ENCODE measurements around the gene XYLT1. TPM values are rescaled to one million over a fixed set of nuclear protein-coding genes. Genes with fewer than 3 reads are reported as not detected.

Gene XYLT1
- polyA plus RNA-seq, 2 donors, result 3.0 TPM

DNA sequence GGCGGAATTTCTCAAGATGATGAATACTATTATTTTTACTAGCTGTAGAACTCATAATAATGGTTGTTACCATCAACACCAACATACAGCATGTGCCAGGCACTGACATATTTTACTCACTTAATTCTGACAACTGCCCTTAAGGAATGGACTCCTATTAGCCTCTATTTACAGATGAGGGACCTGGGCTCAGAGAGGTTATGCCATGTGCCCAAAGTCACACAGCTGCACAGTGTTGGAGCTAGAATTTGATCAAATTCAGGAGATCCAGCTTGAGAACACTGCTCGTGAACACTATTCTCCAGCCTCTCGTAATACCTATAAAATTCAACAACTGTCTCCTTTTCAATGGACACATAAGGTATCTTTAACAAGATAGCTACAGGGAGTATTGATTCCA is 97.2 kb downstream of the XYLT1 start:
- no peaks in the 10 kb centered on the region for H3K27me3 ChIP-seq (ENCODE audit: control insufficient read depth in 1 of 2, insufficient read depth in 2 of 2, low read length in 2 of 2)
- no peaks in the 10 kb centered on the region for H3K9me3 ChIP-seq (ENCODE audit: control insufficient read depth in 2 of 2, insufficient read depth in 1 of 2, low read depth in 1 of 2, low read length in 1 of 2)
- no peak overlapping the region for H3K4me3 ChIP-seq (ENCODE audit: low read depth in 1 of 2, low read length in 2 of 2)
- H3K4me1 ChIP-seq (ENCODE audit: control insufficient read depth in 2 of 2, insufficient read depth in 2 of 2, low read length in 1 of 2), result peaks cover 2 to 9% of the 10 kb centered on the region in 2 donors
- no peak overlapping the region for H3K27ac ChIP-seq (ENCODE audit: low read depth in 2 of 2, low read length in 1 of 2)
- H3K36me3 ChIP-seq (ENCODE audit: control insufficient read depth in 2 of 2, insufficient read depth in 2 of 2, low read length in 1 of 2), result no peaks in the 10 kb centered on the region
- WGBS, 2 donors, result 95 to 98% methylated on average over 3 of the region's 3 CpGs

DNA sequence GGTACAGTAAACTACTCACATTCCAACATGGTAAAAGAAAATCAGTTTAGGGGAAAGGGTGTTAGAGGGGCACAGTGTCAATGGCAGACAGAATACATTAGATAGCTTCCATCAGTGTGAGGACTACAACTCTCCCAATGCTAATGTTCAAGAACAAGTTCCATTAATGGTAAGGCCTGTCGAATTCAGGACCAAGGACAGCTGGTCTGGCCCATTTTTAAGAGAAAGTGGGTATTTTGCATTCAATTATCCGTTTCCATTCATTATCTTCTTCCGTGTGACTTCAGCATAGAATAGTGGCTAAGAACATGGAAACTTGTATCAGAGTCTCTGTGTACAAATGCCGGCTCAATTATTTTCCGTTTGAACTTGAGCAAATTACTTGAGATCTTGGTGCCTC is 98.4 kb downstream of the XYLT1 start:
- 89 to 90% methylated on average over 5 of the region's 5 CpGs for WGBS, 2 donors
- H3K27ac ChIP-seq (ENCODE audit: low read depth in 2 of 2, low read length in 1 of 2), result no peak overlapping the region
- H3K9me3 ChIP-seq (ENCODE audit: control insufficient read depth in 2 of 2, insufficient read depth in 1 of 2, low read depth in 1 of 2, low read length in 1 of 2), result no peaks in the 10 kb centered on the region
- no peaks in the 10 kb centered on the region for H3K27me3 ChIP-seq (ENCODE audit: control insufficient read depth in 1 of 2, insufficient read depth in 2 of 2, low read length in 2 of 2)
- no peak overlapping the region for H3K4me3 ChIP-seq (ENCODE audit: low read depth in 1 of 2, low read length in 2 of 2)
- no peaks in the 10 kb centered on the region for H3K36me3 ChIP-seq (ENCODE audit: control insufficient read depth in 2 of 2, insufficient read depth in 2 of 2, low read length in 1 of 2)
- H3K4me1 ChIP-seq (ENCODE audit: control insufficient read depth in 2 of 2, insufficient read depth in 2 of 2, low read length in 1 of 2), result peaks cover 2 to 9% of the 10 kb centered on the region in 2 donors

DNA sequence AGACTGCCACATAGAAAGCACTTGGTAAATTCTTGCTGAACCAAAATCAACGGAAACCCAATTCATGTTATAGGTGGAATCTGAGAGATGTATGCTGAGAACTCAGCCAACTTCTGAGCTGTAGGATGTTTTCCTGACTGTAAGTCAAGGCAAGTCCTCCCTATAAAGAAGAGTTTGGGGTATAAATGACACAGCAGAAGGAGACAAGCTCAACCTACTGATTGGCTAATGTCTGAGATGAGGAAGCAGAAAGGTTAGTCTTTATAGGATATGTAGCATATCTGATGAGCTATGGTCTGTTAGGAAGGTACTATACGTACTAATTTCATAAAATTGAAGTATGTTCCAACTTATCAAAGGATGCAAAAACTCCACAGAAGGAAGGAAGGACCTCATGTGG is 99.5 kb downstream of the XYLT1 start:
- no peaks in the 10 kb centered on the region for H3K27me3 ChIP-seq (ENCODE audit: control insufficient read depth in 1 of 2, insufficient read depth in 2 of 2, low read length in 2 of 2)
- H3K36me3 ChIP-seq (ENCODE audit: control insufficient read depth in 2 of 2, insufficient read depth in 2 of 2, low read length in 1 of 2), result no peaks in the 10 kb centered on the region
- WGBS, 2 donors, result 81 to 92% methylated on average over 2 of the region's 2 CpGs
- H3K27ac ChIP-seq (ENCODE audit: low read depth in 2 of 2, low read length in 1 of 2), result no peak overlapping the region
- no peaks in the 10 kb centered on the region for H3K9me3 ChIP-seq (ENCODE audit: control insufficient read depth in 2 of 2, insufficient read depth in 1 of 2, low read depth in 1 of 2, low read length in 1 of 2)
- no peak overlapping the region for H3K4me3 ChIP-seq (ENCODE audit: low read depth in 1 of 2, low read length in 2 of 2)
- peaks cover 0 to 12% of the 10 kb centered on the region in 2 donors for H3K4me1 ChIP-seq (ENCODE audit: control insufficient read depth in 2 of 2, insufficient read depth in 2 of 2, low read length in 1 of 2)

DNA sequence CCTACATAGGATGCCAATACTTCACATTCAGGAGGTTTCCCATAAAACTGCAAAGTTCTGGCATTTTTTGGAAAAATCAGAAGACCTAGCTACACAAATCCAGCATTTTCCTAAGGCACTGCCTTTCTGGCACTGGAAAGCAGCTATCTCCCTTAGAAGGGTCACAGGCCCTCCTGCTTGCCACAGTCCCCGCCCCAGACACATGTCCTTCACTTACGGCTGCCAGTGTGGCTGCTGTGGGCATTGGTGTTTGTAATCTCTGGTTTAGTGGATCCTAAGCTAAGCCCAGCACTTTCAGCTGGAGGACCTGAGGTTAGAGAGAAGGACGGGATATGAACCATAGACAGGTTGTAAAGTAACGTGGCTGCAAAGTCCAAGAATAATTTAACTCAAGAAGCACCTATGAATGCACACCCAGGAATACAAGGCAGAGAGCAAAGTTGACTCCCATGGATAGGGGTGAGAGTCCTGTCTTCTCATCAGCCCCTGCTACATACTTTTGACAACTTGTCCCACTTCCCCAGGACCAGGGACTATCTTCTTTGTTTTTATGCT is 100.0 kb downstream of the XYLT1 start:
- Histone ChIP-seq H3K9me3 (ENCODE audit: control insufficient read depth in 2 of 2, insufficient read depth in 1 of 2, low read depth in 1 of 2, low read length in 1 of 2) (no peaks in the 10 kb centered on the region), H3K4me1 (ENCODE audit: control insufficient read depth in 2 of 2, insufficient read depth in 2 of 2, low read length in 1 of 2) (peaks cover 0 to 12% of the 10 kb centered on the region in 2 donors), H3K4me3 (ENCODE audit: low read depth in 1 of 2, low read length in 2 of 2) (no peak overlapping the region), H3K27ac (ENCODE audit: low read depth in 2 of 2, low read length in 1 of 2) (no peak overlapping the region), H3K27me3 (ENCODE audit: control insufficient read depth in 1 of 2, insufficient read depth in 2 of 2, low read length in 2 of 2) (no peaks in the 10 kb centered on the region), H3K36me3 (ENCODE audit: control insufficient read depth in 2 of 2, insufficient read depth in 2 of 2, low read length in 1 of 2) (no peaks in the 10 kb centered on the region)
- whole genome bisulfite sequencing, 2 donors, result 58 to 71% methylated on average over 4 of the region's 4 CpGs

DNA sequence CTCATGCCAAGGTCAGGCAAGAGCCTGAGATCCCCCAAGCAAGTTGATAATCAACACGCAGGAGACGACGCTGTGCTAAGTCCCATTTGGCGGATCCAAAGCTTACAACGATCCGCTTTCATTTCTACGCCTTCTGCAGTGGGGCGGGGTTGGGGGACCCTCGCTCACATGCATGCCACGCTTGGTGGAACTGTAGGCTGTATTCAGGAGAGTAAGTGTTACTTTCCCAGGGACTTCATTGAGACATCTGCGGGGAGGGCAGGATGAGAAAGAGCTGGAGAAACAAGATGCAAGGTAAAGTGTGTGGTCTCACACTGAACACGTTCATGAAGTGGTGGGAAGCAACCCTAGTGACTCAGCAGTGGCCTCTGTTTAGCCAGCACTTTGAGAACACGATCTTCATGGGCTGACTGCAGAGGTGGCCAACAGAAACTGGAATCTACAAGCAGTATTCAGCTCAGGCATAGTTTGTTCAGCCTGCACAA is 100.5 kb downstream of the XYLT1 start:
- no peak overlapping the region for H3K4me3 ChIP-seq (ENCODE audit: low read depth in 1 of 2, low read length in 2 of 2)
- peak overlapping the region; percentile 69 to 85 for H3K27ac ChIP-seq (ENCODE audit: low read depth in 2 of 2, low read length in 1 of 2)
- H3K9me3 ChIP-seq (ENCODE audit: control insufficient read depth in 2 of 2, insufficient read depth in 1 of 2, low read depth in 1 of 2, low read length in 1 of 2), result no peaks in the 10 kb centered on the region
- no peaks in the 10 kb centered on the region for H3K27me3 ChIP-seq (ENCODE audit: control insufficient read depth in 1 of 2, insufficient read depth in 2 of 2, low read length in 2 of 2)
- H3K36me3 ChIP-seq (ENCODE audit: control insufficient read depth in 2 of 2, insufficient read depth in 2 of 2, low read length in 1 of 2), result no peaks in the 10 kb centered on the region
- WGBS, 2 donors, result 76 to 80% methylated on average over 13 of the region's 13 CpGs
- H3K4me1 ChIP-seq (ENCODE audit: control insufficient read depth in 2 of 2, insufficient read depth in 2 of 2, low read length in 1 of 2), result peaks cover 0 to 8% of the 10 kb centered on the region in 2 donors

DNA sequence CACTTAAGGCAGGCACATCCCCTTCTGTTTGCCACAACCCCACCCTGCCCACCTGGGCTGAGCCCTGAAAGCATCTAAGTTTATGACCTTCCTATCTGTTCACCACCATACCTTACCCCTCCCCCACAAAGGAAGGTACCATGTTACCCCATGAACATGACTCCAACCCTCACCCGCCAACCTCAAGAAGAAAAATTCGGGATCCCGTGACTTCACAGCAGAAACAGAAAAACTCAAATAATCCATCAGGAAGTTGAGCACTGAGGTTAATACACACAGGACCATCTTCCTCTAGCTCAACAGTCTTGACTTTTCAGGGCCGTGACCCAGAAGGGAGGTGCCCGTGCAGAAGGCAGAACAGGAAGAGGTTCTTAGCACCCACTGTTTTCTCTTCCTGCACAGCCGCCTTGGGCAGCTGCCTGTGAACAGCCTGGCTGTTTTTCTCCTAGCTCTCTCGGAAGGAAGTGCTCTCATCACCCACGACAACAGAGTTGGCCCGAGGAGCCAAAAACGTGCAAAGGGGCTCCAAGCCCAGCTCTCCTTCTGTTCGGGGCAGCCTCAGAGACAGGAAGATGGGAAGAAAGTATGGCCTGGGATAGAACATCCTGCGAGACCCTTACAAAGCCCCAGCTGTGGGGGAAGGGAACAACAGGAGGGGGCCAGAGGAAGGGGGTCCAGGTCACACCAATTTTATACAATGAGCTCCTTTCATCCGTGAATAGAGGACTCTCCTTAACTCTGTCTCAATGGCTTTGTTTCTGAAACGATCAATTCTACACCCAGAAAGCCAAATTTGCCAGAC is 101.1 kb downstream of the XYLT1 start:
- WGBS, 2 donors, result 54 to 57% methylated on average over 14 of the region's 14 CpGs
- Histone ChIP-seq H3K27ac (ENCODE audit: low read depth in 2 of 2, low read length in 1 of 2) (peak overlapping the region; percentile 69 to 85), H3K36me3 (ENCODE audit: control insufficient read depth in 2 of 2, insufficient read depth in 2 of 2, low read length in 1 of 2) (no peaks in the 10 kb centered on the region), H3K4me1 (ENCODE audit: control insufficient read depth in 2 of 2, insufficient read depth in 2 of 2, low read length in 1 of 2) (peaks cover 0 to 14% of the 10 kb centered on the region in 2 donors), H3K9me3 (ENCODE audit: control insufficient read depth in 2 of 2, insufficient read depth in 1 of 2, low read depth in 1 of 2, low read length in 1 of 2) (no peaks in the 10 kb centered on the region), H3K4me3 (ENCODE audit: low read depth in 1 of 2, low read length in 2 of 2) (no peak overlapping the region), H3K27me3 (ENCODE audit: control insufficient read depth in 1 of 2, insufficient read depth in 2 of 2, low read length in 2 of 2) (no peaks in the 10 kb centered on the region)

DNA sequence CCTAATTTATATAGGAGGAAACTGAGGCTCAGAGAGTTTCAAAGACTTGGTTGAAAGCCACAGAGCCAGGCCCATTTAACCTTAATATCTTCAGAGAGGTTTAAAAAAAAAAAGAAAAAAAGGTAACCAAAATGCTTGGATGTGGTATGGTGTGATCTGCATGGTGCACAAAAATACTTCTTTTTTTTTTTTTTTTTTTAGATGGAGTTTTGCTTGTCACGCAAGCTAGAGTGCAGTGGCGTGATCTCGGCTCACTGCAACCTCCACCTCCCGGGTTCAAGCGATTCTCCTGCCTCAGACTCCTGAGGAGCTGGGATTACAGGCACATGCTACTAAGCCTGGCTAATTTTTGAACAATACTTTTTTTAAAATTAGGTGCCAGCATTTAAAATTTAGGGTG is 101.8 kb downstream of the XYLT1 start:
- H3K9me3 ChIP-seq (ENCODE audit: control insufficient read depth in 2 of 2, insufficient read depth in 1 of 2, low read depth in 1 of 2, low read length in 1 of 2), result no peaks in the 10 kb centered on the region
- H3K27ac ChIP-seq (ENCODE audit: low read depth in 2 of 2, low read length in 1 of 2), result peak overlapping the region; percentile 50 to 85
- WGBS, 2 donors, result 82 to 86% methylated on average over 5 of the region's 5 CpGs
- H3K36me3 ChIP-seq (ENCODE audit: control insufficient read depth in 2 of 2, insufficient read depth in 2 of 2, low read length in 1 of 2), result no peaks in the 10 kb centered on the region
- H3K27me3 ChIP-seq (ENCODE audit: control insufficient read depth in 1 of 2, insufficient read depth in 2 of 2, low read length in 2 of 2), result no peaks in the 10 kb centered on the region
- H3K4me3 ChIP-seq (ENCODE audit: low read depth in 1 of 2, low read length in 2 of 2), result no peak overlapping the region
- peaks cover 0 to 14% of the 10 kb centered on the region in 2 donors for H3K4me1 ChIP-seq (ENCODE audit: control insufficient read depth in 2 of 2, insufficient read depth in 2 of 2, low read length in 1 of 2)

DNA sequence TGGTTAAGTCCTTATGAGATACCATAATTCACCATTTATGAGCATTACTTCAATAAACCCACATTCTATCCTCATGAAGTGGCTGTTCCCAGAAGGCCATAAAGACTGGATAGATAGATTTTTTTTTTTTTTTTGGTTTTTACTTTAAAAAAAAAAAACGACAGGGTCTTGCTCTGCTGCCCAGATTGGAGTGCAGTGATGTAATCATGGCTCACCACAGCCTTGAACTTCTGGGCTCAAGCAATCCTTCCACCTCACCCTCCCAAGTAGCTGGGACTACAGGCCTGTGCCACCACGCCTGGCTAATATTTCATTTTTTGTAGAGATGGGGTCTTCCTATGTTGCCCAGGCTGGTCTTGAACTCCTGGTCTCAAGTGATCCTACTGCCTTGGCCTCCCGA is 102.3 kb downstream of the XYLT1 start:
- Histone ChIP-seq H3K4me1 (ENCODE audit: control insufficient read depth in 2 of 2, insufficient read depth in 2 of 2, low read length in 1 of 2) (peaks cover 0 to 14% of the 10 kb centered on the region in 2 donors), H3K9me3 (ENCODE audit: control insufficient read depth in 2 of 2, insufficient read depth in 1 of 2, low read depth in 1 of 2, low read length in 1 of 2) (no peaks in the 10 kb centered on the region), H3K36me3 (ENCODE audit: control insufficient read depth in 2 of 2, insufficient read depth in 2 of 2, low read length in 1 of 2) (no peaks in the 10 kb centered on the region), H3K27ac (ENCODE audit: low read depth in 2 of 2, low read length in 1 of 2) (peak overlapping the region in 1 of 2 donors; percentile 17), H3K27me3 (ENCODE audit: control insufficient read depth in 1 of 2, insufficient read depth in 2 of 2, low read length in 2 of 2) (no peaks in the 10 kb centered on the region), H3K4me3 (ENCODE audit: low read depth in 1 of 2, low read length in 2 of 2) (no peak overlapping the region)
- 78 to 82% methylated on average over 3 of the region's 3 CpGs for WGBS, 2 donors

DNA sequence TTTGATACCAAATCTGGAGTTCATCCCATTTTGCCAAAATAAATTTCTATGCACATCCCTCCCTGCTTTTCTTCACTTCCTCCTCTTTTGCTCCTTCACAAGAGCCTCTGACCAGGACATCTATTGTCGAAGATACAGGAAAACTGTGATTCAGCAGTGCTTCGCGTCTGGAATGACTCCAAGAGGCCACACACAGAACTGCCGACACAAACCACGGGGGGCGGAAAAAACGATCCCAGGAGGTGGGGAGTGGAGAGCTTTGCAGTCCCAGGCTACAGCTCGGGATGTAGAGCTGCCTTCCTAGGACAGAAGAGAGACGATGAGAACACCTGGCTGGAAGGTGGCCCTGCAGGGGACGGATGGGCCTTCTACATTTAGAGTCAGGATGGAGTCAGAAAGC is 102.8 kb downstream of the XYLT1 start:
- H3K27ac ChIP-seq (ENCODE audit: low read depth in 2 of 2, low read length in 1 of 2), result peak overlapping the region in 1 of 2 donors; percentile 47
- 57 to 70% methylated on average over 10 of the region's 10 CpGs for WGBS, 2 donors
- H3K36me3 ChIP-seq (ENCODE audit: control insufficient read depth in 2 of 2, insufficient read depth in 2 of 2, low read length in 1 of 2), result no peaks in the 10 kb centered on the region
- H3K4me1 ChIP-seq (ENCODE audit: control insufficient read depth in 2 of 2, insufficient read depth in 2 of 2, low read length in 1 of 2), result peaks cover 0 to 14% of the 10 kb centered on the region in 2 donors
- H3K27me3 ChIP-seq (ENCODE audit: control insufficient read depth in 1 of 2, insufficient read depth in 2 of 2, low read length in 2 of 2), result no peaks in the 10 kb centered on the region
- no peaks in the 10 kb centered on the region for H3K9me3 ChIP-seq (ENCODE audit: control insufficient read depth in 2 of 2, insufficient read depth in 1 of 2, low read depth in 1 of 2, low read length in 1 of 2)
- no peak overlapping the region for H3K4me3 ChIP-seq (ENCODE audit: low read depth in 1 of 2, low read length in 2 of 2)

Data from esophagus (tissue), 2 donors.